Fibroblast of skin of left quadriceps (primary cell): ENCODE measurements around the gene CCND1.
A peak's percentile ranks its signal among the peaks of the same experiment; 100 is the strongest.

Source experiments
- DNase-seq, 2 experiments: peaks; one replicate each; pipeline ENCODE4 v3.0.0-alpha.2; 2013; ENCODE audit warnings: low read depth in 2 of 2

CCND1 gene

DNA sequence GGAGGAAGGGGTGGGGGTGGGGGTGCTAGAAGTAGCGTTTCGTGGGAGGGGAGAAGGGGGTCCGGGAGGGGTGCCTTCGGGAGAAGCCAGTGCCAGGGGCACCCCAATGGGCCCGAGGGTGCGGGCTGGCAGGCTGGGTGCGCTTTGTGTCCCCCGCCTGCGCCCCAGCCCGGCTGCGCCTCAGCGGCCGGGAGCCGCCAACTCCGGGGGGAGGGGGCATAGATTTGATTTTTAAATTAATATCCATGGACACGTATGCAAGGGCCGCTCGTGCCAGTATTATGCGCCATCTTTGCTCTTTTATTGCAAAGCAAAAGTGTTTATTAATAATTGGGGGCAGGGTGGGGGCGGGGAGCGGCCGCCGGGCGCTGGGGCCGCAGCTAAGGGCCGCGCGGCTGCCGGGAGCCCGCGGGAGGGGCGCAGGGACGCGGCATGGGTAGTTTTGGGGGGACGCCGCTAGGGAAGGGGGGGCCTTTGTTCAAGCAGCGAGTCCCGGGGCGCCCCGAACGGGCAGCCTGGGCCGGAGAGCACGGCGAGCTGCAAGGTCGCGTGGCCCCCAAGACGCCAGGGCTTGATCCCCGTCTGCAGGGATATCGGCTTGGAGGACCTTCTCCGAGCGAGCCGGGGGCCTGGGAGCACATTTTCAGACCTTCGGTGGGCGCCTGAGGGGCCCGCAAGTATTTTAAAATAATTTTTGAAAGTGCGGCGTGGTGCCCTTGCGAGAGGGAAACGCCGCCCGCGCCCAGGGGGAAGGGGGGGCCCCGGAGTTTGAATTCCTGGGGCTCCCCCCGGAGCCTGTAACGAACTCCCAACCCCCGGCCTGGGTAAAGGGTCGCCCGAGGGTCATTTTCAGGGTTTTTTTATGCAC lies 959 bp downstream of the CCND1 start:
- DNase-seq: no peak

- no peak for DNase-seq
Observed at GRCh38 chr11:69642549-69642912, 1.6 kb downstream of the CCND1 start.

DNA sequence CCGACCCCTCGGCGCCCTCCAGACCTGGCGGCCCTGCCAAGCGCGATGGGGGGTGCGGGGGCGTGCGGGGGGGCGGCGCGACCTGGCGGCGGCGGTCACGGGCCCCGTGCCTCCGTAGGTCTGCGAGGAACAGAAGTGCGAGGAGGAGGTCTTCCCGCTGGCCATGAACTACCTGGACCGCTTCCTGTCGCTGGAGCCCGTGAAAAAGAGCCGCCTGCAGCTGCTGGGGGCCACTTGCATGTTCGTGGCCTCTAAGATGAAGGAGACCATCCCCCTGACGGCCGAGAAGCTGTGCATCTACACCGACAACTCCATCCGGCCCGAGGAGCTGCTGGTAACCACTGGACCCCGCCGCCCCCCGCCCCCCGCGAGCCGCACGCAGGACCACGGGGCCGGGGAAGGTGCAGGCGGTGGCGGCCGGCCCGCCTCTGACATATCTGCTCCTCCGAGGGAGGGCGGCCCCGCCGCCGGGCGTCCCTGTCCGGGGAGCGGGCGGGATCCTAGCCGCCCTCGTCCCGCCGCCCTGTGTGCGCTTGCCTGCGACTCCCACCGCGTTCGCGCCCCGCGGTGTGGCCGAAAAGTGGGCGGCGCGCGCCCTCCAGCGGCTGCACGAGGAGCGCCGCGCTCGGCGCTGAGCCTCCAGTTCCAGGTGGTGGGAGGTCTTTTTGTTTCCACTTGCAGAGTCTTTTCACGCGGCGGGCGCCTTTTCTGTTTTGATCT lies 2.1 kb downstream of the CCND1 start:
- peak; percentile 58 to 61 for DNase-seq

- no peak for DNase-seq
Observed at GRCh38 chr11:69643646-69644045, 2.7 kb downstream of the CCND1 start.

- peak in 1 of 2 experiments; percentile 71 for DNase-seq
Observed at GRCh38 chr11:69644071-69644961, 3.4 kb downstream of the CCND1 start.

- no peak for DNase-seq
Observed at GRCh38 chr11:69644962-69645675, 4.2 kb downstream of the CCND1 start.

DNA sequence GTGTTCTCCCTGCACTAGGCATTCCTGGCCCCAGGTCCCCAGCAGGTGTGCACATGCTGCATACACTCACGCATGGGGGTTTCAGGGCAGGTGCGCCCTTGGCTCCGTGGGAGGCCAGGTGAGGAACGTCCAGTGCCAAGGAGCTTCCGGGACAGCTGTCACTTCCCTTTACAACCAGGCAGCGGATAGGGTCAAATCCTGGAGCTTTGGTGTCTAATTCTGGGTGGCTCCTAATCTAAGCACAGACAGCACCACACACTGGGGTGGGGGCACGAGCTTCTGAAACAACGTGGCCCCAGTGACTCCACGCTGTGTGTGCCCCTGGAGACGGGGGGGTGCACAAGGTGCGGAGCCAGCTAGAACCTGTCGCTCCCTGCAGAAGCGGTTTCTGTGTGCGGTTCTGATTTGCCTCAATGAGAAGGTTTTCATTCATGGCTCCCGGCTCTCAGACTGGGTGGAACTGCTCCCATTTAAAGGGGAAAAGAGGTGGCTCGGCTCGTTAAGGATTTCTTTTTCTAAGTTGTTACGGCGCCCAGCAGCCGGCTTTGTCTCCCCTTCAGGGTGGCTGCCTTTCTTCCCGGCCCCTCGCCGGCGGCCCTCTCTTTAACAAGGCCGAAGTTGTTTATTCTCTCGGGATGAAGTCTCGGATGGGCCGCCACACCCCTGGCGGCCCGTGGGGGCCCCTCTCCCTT lies 5.0 kb downstream of the CCND1 start:
- DNase-seq: no peak

DNA sequence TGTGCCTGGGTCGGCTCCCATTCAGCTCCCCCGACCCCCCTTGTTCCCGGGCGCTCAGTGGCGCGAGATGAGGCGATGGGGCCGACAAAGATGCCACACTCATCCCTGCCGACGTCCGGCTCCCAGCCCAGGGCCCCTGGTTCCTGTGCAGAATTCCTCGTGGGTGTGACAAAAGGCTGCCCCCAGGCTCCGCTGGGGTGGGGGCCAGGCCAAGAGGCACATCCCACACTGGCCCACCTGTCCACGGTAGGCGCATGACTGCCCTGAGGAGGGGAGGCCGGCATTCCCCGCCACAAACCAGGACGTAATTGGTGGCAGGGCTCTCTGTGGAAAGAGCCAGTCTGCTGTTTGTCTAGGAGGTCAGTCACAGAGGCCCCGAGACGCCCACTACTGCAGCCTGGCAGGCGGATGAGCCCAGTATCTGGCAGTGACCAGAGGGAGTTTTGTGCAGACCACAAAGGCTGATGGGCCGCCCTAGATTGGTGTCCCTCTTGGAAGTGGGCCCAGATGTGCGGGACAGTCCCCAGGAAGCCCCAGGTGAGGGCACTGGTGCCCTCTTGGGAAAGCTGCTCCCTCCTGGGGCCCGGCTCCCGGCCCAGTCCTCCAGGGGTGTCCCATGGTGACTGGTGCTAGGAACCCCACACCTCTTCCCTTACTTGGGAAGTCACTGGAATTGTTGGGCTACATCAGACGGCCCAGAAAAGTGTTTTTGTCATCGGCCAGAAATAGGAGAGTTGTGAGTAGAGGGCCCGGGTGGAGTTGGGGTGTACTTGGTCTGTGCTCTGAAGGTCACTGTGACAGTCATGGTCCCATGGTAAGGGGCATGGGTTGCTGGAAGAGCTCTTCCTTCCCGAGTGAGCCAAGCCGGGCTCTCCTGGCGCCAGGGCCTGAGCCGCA lies 5.8 kb downstream of the CCND1 start:
- no peak for DNase-seq

- DNase-seq: no peak
Observed at GRCh38 chr11:69647390-69647748, 6.4 kb downstream of the CCND1 start.

DNA sequence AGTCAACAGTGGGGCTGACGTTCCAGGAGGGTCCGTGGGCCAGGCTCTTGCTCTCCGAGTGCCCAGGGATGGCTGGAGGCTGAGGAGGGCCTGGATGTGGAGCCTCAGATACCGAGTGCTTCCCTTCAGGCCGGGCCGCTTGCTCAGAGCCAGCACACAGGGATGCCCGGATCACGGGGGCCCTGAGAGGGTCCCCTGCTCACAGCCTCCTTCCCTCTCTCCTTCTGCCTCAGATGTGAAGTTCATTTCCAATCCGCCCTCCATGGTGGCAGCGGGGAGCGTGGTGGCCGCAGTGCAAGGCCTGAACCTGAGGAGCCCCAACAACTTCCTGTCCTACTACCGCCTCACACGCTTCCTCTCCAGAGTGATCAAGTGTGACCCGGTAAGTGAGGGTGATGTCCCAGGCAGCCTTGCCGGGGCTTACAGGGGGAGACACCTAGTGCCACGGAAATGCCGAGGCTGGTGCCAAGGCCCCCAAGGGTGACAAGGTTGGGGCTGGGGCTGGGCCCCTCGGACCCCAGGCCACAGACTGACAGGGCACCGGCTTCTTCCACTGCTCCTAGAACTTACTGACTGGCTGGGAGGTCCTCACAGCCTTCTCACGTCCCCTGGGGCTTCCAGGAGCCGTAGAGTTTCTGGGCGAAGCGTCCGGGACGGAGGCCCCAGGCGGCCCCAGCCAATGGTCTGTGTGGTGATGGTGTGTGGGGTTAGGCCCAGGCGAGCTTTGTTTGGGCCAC lies 7.0 kb downstream of the CCND1 start:
- DNase-seq: no peak

- no peak for DNase-seq
Observed at GRCh38 chr11:69648679-69649575, 8.0 kb downstream of the CCND1 start.

DNA sequence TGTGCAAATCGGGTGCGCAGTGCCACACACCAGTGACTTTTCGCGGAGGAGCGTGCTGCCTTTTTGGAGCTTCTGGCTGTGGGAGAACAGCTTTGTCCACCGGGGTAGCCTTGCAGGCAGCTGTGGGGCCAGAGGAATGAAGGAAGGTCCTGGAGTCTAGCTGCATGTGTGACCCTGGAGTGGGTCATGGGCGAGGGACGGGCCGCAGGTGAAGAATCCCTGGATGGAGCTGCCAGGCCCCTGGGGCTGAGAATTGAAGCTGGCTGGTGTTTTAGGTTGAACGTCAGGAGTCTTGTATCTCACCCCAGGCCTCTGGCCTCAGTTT lies 8.6 kb downstream of the CCND1 start:
- DNase-seq: no peak

GRCh38 chr11:69650081-69650831 lies 9.3 kb downstream of the CCND1 start:
- DNase-seq: no peak

DNA sequence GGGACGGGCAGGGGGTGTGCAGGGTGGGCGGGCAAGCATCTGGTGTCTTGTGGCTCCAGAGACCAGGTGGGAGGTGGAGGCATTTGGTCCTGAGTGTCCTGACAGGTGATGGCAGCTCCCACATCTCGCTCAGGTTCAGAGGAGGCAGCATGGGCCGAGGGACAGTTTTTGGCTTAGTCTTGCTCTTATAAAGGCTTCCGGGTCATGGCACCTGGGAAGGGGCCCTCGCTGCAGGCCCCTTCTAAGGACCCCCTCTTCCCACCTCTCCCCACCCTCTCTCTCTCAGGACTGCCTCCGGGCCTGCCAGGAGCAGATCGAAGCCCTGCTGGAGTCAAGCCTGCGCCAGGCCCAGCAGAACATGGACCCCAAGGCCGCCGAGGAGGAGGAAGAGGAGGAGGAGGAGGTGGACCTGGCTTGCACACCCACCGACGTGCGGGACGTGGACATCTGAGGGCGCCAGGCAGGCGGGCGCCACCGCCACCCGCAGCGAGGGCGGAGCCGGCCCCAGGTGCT lies 9.9 kb downstream of the CCND1 start:
- DNase-seq: no peak

DNA sequence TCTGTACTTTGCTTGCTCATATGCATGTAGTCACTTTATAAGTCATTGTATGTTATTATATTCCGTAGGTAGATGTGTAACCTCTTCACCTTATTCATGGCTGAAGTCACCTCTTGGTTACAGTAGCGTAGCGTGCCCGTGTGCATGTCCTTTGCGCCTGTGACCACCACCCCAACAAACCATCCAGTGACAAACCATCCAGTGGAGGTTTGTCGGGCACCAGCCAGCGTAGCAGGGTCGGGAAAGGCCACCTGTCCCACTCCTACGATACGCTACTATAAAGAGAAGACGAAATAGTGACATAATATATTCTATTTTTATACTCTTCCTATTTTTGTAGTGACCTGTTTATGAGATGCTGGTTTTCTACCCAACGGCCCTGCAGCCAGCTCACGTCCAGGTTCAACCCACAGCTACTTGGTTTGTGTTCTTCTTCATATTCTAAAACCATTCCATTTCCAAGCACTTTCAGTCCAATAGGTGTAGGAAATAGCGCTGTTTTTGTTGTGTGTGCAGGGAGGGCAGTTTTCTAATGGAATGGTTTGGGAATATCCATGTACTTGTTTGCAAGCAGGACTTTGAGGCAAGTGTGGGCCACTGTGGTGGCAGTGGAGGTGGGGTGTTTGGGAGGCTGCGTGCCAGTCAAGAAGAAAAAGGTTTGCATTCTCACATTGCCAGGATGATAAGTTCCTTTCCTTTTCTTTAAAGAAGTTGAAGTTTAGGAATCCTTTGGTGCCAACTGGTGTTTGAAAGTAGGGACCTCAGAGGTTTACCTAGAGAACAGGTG lies 11.1 kb downstream of the CCND1 start:
- DNase-seq: no peak

DNA sequence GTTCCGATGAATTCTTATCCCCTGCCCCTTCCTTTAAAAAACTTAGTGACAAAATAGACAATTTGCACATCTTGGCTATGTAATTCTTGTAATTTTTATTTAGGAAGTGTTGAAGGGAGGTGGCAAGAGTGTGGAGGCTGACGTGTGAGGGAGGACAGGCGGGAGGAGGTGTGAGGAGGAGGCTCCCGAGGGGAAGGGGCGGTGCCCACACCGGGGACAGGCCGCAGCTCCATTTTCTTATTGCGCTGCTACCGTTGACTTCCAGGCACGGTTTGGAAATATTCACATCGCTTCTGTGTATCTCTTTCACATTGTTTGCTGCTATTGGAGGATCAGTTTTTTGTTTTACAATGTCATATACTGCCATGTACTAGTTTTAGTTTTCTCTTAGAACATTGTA lies 12.0 kb downstream of the CCND1 start:
- DNase-seq: no peak
